NB4 (cell line): ENCODE results near the gene GGT6.

Experiments used
- CTCF ChIP-seq: IDR thresholded peaks from one replicate; pipeline ENCODE4 v1.5.1; 2012; ENCODE audit warnings: low read depth, low read length
- POLR2A ChIP-seq: IDR thresholded peaks from 2 replicates; pipeline ENCODE4 v1.6.1; 2011; ENCODE audit warnings: mild to moderate bottlenecking; ENCODE audit not compliant: insufficient read length; ENCODE audit errors: extremely low read depth

GRCh38 chr17:4587195-4587594 is 26.8 kb upstream of the GGT6 start:
- TF ChIP-seq CTCF (no peak), POLR2A (no peak)
